Measurements from ENCODE around the gene RNF169. TPM values are rescaled to one million over a fixed set of nuclear protein-coding genes. Genes with fewer than 3 reads are reported as not detected.
A peak's percentile ranks its signal among the peaks of the same experiment; 100 is the strongest.

RNF169 gene
- polyA plus RNA-seq, 2 of the 4 experiments (the other 2 are of a cell fraction), result 6.3 to 11.1 TPM

- POLR2A ChIA-PET, result no interaction called here
- no peak for FAIRE-seq
- 86% methylated on average over 2 of the region's 2 CpGs for WGBS (ENCODE audit: missing lambda C conversion rate)
- no peak overlapping the region for H3K4me3 ChIP-seq
- TF ChIP-seq RNF2 (IDR thresholded peaks at IDR 0.05; ENCODE audit: borderline replicate concordance, low read depth) (no peak), SMC3 (IDR thresholded peaks at IDR 0.05) (no peak), CHD2 (IDR thresholded peaks at IDR 0.05; ENCODE audit: low read length, partially characterized antibody) (no peak), E2F6 (IDR thresholded peaks at IDR 0.05; ENCODE audit: borderline replicate concordance, low read depth) (no peak), REST (IDR thresholded peaks at IDR 0.05) (no peak), ZC3H11A (IDR thresholded peaks at IDR 0.05) (no peak), RFX5 (IDR thresholded peaks at IDR 0.05) (no peak), BCL3 (IDR thresholded peaks at IDR 0.05) (no peak)
- DNase-seq (ENCODE audit: low read depth in 1 of 2, low spot score in 1 of 2), result no peak
- H3K9me3 ChIP-seq, result no peaks in the 10 kb centered on the region
- H3K4me2 ChIP-seq, result no peak overlapping the region
- no peak overlapping the region for H3K27ac ChIP-seq
- H3K4me1 ChIP-seq, result no peaks in the 10 kb centered on the region
- ATAC-seq, result no peak
- CTCF ChIA-PET, result interaction anchor here (0.6 kb wide), 1 partner anchor 880 kb away, joined by 3 read pairs; no protein-coding TSS in a partner anchor
Observed at GRCh38 chr11:74840486-74840885, 91.8 kb downstream of the RNF169 start.

- Histone ChIP-seq H3K4me3 (no peak overlapping the region), H3K4me1 (no peaks in the 10 kb centered on the region), H3K4me2 (no peak overlapping the region), H3K27ac (no peak overlapping the region), H3K9me3 (no peaks in the 10 kb centered on the region)
- DNase-seq (ENCODE audit: low read depth in 1 of 2, low spot score in 1 of 2) (no peak), ATAC-seq (peak in 1 of 2 experiments; percentile 69; a peak in 3 of 6 replicates), FAIRE-seq (no peak)
- WGBS (ENCODE audit: missing lambda C conversion rate), result 96% methylated on average over 5 of the region's 13 CpGs
- POLR2A ChIA-PET, result no interaction called here
- no peak for TF ChIP-seq CBX8 (IDR thresholded peaks at IDR 0.05)
- TF ChIP-seq ZNF302 (CRISPR knock-in tag; IDR thresholded peaks at IDR 0.05), result no peak
- no peak for TF ChIP-seq RAD21 (conservative IDR thresholded peaks at IDR 0.05 in 1 of 2, IDR thresholded peaks at IDR 0.05 in 1 of 2)
- no peak for TF ChIP-seq JUN (IDR thresholded peaks at IDR 0.05)
- no peak for TF ChIP-seq E2F6 (IDR thresholded peaks at IDR 0.05; ENCODE audit: borderline replicate concordance, low read depth)
- CTCF ChIA-PET, result interaction anchor here (0.5 to 1.2 kb wide), 2 partner anchors 37 to 54 kb away, joined by 3 read pairs; no protein-coding TSS in a partner anchor
Observed at GRCh38 chr11:74842967-74843366, 94.3 kb downstream of the RNF169 start.

GRCh38 chr11:74844072-74844471, 95.4 kb downstream of the RNF169 start:
- FAIRE-seq, result no peak
- H3K4me1 ChIP-seq, result no peaks in the 10 kb centered on the region
- ChIA-PET POLR2A (no interaction called here), CTCF (interaction anchor here (1.0 kb wide), 1 partner anchor 13 kb away, joined by 3 read pairs; no protein-coding TSS in a partner anchor)
- no peak overlapping the region for H3K4me3 ChIP-seq
- H3K27ac ChIP-seq, result no peak overlapping the region
- H3K4me2 ChIP-seq, result no peak overlapping the region
- TF ChIP-seq HOXB13 (CRISPR knock-in tag; IDR thresholded peaks at IDR 0.05; ENCODE audit: low read depth), result no peak
- no peak for TF ChIP-seq HDAC2 (IDR thresholded peaks at IDR 0.05)
- TF ChIP-seq KDM5A (IDR thresholded peaks at IDR 0.05), result no peak
- TF ChIP-seq GATA3 (IDR thresholded peaks at IDR 0.05; ENCODE audit: borderline replicate concordance), result no peak
- no peak for TF ChIP-seq CBX2 (IDR thresholded peaks at IDR 0.05; ENCODE audit: borderline replicate concordance, low read depth)
- no peak for TF ChIP-seq EHF (CRISPR knock-in tag; IDR thresholded peaks at IDR 0.05)
- TF ChIP-seq CHD2 (IDR thresholded peaks at IDR 0.05; ENCODE audit: low read length, partially characterized antibody), result no peak
- no peak for TF ChIP-seq RAD21 (conservative IDR thresholded peaks at IDR 0.05 in 1 of 2, IDR thresholded peaks at IDR 0.05 in 1 of 2)
- TF ChIP-seq BCL3 (IDR thresholded peaks at IDR 0.05), result no peak
- TF ChIP-seq ZFP36 (IDR thresholded peaks at IDR 0.05; ENCODE audit: borderline replicate concordance, partially characterized antibody), result no peak
- no peak for TF ChIP-seq MAX (IDR thresholded peaks at IDR 0.05)
- no peak for TF ChIP-seq MYC (IDR thresholded peaks at IDR 0.05; ENCODE audit: borderline replicate concordance, low read length)
- no peak for TF ChIP-seq NR3C1 (IDR thresholded peaks at IDR 0.05)
- no peak for TF ChIP-seq CTCF (IDR thresholded peaks at IDR 0.05)
- no peak for ATAC-seq
- no peaks in the 10 kb centered on the region for H3K9me3 ChIP-seq
- DNase-seq (ENCODE audit: low read depth in 1 of 2, low spot score in 1 of 2), result no peak
- WGBS (ENCODE audit: missing lambda C conversion rate), result 96% methylated on average over 3 of the region's 3 CpGs
